ENCODE measurements around the gene WDR20. TPM values are rescaled to one million over a fixed set of nuclear protein-coding genes. Genes with fewer than 3 reads are reported as not detected.

Gene WDR20
- total RNA-seq, 4 donors from 2014 or later = 16.0 to 21.9 (median 19.1) TPM

- intact Hi-C loops (cut with DNase I) = no loop called here
- Histone ChIP-seq H3K27ac (no peak overlapping the region), H3K4me3 (no peak overlapping the region), H3K27me3 (no peaks in the 10 kb centered on the region), H3K9me3 (no peaks in the 10 kb centered on the region), H3K36me3 (peaks cover 0 to 13% (median 0%) of the 10 kb centered on the region in 3 donors), H3K4me1 (peaks cover 0 to 8% (median 0%) of the 10 kb centered on the region in 3 donors)
- no peak for TF ChIP-seq CTCF (IDR thresholded peaks at IDR 0.05)
- WGBS, 2 donors = 92 to 95% methylated on average over 15 of the region's 15 CpGs
- no peak for DNase-seq
Measured at GRCh38 chr14:102250636-102251035, 110.9 kb downstream of the WDR20 start.

- TF ChIP-seq POLR2A (IDR thresholded peaks at IDR 0.05) = no peak
- no peak for TF ChIP-seq CTCF (IDR thresholded peaks at IDR 0.05)
- no peak overlapping the region for H3K4me3 ChIP-seq
- no peaks in the 10 kb centered on the region for H3K27me3 ChIP-seq
- 58 to 88% methylated on average over 8 of the region's 8 CpGs for WGBS, 2 donors
- intact Hi-C loops (cut with DNase I) = no loop called here
- DNase-seq = no peak
- H3K9me3 ChIP-seq = no peaks in the 10 kb centered on the region
- peaks cover 0 to 13% (median 0%) of the 10 kb centered on the region in 3 donors for H3K36me3 ChIP-seq
- H3K4me1 ChIP-seq = peaks cover 0 to 5% (median 0%) of the 10 kb centered on the region in 3 donors
- H3K27ac ChIP-seq = no peak overlapping the region
Measured at GRCh38 chr14:102251161-102251560, 111.5 kb downstream of the WDR20 start.

GRCh38 chr14:102252834-102253801 is 113.4 kb downstream of the WDR20 start:
- peaks cover 0 to 12% (median 0%) of the 10 kb centered on the region in 3 donors for H3K4me1 ChIP-seq
- TF ChIP-seq POLR2A (IDR thresholded peaks at IDR 0.05) (no peak), CTCF (IDR thresholded peaks at IDR 0.05) (no peak)
- H3K4me3 ChIP-seq = no peak overlapping the region
- no peaks in the 10 kb centered on the region for H3K27me3 ChIP-seq
- 88% methylated on average over 18 to 20 of the region's 21 CpGs for WGBS, 2 donors
- intact Hi-C loops (cut with DNase I) = no loop called here
- no peak overlapping the region for H3K27ac ChIP-seq
- H3K36me3 ChIP-seq = peaks cover 0 to 13% (median 0%) of the 10 kb centered on the region in 3 donors
- DNase-seq = no peak
- H3K9me3 ChIP-seq = no peaks in the 10 kb centered on the region

- no peak for DNase-seq
- Histone ChIP-seq H3K4me3 (no peak overlapping the region), H3K4me1 (peaks cover 0 to 12% (median 0%) of the 10 kb centered on the region in 3 donors), H3K27me3 (no peaks in the 10 kb centered on the region), H3K27ac (peak overlapping the region; percentile 38 to 53 (median 50)), H3K9me3 (no peaks in the 10 kb centered on the region), H3K36me3 (peaks cover 0 to 2% (median 0%) of the 10 kb centered on the region in 3 donors)
- 57 to 65% methylated on average over 7 to 9 of the region's 9 CpGs for WGBS, 2 donors
- intact Hi-C loops (cut with DNase I) = no loop called here
- TF ChIP-seq POLR2A (IDR thresholded peaks at IDR 0.05) = no peak
- TF ChIP-seq CTCF (IDR thresholded peaks at IDR 0.05) = no peak
Measured at GRCh38 chr14:102255401-102256190, 115.9 kb downstream of the WDR20 start.

All from esophagus squamous epithelium (tissue), 5 donors.